Activated CD4-positive, alpha-beta T cell treated with anti-CD3 and anti-CD28 coated beads for 24 hours (primary cell): ENCODE results near the gene PLP2.

Experiments
- DNase-seq, 2 donors: peaks; one replicate each; pipeline ENCODE4 v3.0.0-alpha.2; 2020; ENCODE audit warnings: low read depth in 2 of 2

PLP2 gene

GRCh38 chrX:49209434-49210251, 37.9 kb downstream of the PLP2 start:
- DNase-seq: no peak

GRCh38 chrX:49210406-49210805, 38.7 kb downstream of the PLP2 start:
- DNase-seq: no peak

- DNase-seq: no peak
Measured at GRCh38 chrX:49211074-49211473, 39.4 kb downstream of the PLP2 start.

- no peak for DNase-seq
Measured at GRCh38 chrX:49212209-49212608, 40.5 kb downstream of the PLP2 start.

- DNase-seq: no peak
Measured at GRCh38 chrX:49212861-49213260, 41.2 kb downstream of the PLP2 start.

- DNase-seq: no peak
Measured at GRCh38 chrX:49214416-49214815, 42.7 kb downstream of the PLP2 start.

- DNase-seq: no peak
Measured at GRCh38 chrX:49214996-49215526, 43.4 kb downstream of the PLP2 start.

- no peak for DNase-seq
Measured at GRCh38 chrX:49220100-49220499, 48.4 kb downstream of the PLP2 start.

- no peak for DNase-seq
Measured at GRCh38 chrX:49221868-49222267, 50.2 kb downstream of the PLP2 start.
